ENCODE results near the gene DNAI2.

- TF ChIP-seq POLR2A (IDR thresholded peaks at IDR 0.05; ENCODE audit: low read length) (no peak), EP300 (IDR thresholded peaks at IDR 0.05) (no peak), POLR2AphosphoS2 (conservative IDR thresholded peaks at IDR 0.05; ENCODE audit: low read length) (no peak), SREBF2 (IDR thresholded peaks at IDR 0.05) (no peak)
- TF ChIP-seq, protein P1, sequence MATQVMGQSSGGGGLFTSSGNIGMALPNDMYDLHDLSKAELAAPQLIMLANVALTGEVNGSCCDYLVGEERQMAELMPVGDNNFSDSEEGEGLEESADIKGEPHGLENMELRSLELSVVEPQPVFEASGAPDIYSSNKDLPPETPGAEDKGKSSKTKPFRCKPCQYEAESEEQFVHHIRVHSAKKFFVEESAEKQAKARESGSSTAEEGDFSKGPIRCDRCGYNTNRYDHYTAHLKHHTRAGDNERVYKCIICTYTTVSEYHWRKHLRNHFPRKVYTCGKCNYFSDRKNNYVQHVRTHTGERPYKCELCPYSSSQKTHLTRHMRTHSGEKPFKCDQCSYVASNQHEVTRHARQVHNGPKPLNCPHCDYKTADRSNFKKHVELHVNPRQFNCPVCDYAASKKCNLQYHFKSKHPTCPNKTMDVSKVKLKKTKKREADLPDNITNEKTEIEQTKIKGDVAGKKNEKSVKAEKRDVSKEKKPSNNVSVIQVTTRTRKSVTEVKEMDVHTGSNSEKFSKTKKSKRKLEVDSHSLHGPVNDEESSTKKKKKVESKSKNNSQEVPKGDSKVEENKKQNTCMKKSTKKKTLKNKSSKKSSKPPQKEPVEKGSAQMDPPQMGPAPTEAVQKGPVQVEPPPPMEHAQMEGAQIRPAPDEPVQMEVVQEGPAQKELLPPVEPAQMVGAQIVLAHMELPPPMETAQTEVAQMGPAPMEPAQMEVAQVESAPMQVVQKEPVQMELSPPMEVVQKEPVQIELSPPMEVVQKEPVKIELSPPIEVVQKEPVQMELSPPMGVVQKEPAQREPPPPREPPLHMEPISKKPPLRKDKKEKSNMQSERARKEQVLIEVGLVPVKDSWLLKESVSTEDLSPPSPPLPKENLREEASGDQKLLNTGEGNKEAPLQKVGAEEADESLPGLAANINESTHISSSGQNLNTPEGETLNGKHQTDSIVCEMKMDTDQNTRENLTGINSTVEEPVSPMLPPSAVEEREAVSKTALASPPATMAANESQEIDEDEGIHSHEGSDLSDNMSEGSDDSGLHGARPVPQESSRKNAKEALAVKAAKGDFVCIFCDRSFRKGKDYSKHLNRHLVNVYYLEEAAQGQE (IDR thresholded peaks at IDR 0.05): no peak
Observed at GRCh38 chr17:74334393-74335039, 60.5 kb downstream of the DNAI2 start.
